Measurements from ENCODE around the gene IL25.
"Not testable (repeated sequence)": the region's sequence is repeated elsewhere in the genome, so short reads cannot be mapped to it uniquely, and the experiment has no call there.

The IL25 gene

DNA sequence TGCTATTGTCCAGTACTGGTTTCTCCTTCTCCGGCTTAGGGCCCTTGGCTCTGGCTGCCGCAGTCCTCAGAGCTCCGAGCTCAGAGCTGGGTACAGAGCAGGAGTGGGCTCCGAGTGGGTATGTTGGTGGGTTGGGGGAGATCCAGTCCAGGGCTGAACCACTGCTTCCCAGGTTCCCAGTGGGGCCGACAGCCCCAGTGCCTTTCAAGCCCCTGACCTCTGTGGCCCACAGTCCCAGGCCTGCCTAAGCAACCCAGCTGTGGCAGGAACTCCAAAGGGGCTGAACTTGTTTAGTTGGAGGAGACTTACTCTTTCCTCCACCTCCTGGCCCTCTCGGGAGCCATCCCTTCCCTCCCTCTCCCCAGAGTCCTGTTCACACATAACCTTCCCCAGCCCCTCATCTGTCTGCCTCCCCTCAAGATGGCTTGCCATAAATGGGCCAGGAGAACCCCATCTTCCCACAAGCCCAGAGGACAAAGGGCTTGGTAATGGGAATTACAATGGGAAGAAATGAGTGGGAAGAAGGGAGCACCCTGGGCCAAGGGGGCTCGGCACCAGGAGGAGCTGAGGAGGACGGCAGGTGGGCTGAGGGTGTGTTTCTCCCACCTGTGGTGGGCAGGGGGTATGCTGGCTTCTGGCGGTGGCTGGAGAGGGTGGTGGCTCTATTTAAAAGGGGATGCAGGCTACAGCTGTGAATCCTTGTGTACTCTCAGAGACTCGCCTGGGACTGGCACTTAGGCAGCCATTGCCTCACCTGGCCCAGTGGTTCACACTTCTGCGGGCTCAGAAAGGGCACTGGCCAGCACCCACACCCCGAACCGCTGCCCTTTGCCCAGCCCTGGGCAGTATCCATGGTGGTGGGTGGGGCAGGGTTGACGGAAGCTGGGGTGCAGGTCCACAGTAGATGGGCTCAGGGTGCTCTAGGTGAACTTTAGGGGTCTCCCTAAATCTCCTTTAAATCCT, 39.2 kb downstream of the IL25 start:
- DNase-seq: no peak

DNA sequence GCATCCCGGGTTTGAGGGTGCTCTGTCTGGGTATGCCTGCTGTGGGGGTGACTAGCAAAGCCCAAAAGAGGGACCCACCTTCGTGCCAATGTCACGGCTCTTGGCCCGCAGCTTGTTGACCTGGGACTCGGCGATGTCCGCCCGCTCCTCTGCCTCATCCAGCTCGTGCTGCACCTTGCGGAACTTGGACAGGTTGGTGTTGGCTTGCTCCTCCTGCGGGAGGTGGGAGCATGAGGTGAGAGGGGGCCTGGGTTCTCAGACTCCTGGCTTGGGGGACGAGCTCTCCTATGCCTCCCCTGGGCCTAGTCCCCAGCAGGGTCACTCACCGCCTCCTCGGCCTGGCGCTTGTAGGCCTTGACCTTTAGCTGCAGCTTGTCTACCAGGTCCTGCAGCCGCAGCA, 41.1 kb downstream of the IL25 start:
- DNase-seq: no peak

DNA sequence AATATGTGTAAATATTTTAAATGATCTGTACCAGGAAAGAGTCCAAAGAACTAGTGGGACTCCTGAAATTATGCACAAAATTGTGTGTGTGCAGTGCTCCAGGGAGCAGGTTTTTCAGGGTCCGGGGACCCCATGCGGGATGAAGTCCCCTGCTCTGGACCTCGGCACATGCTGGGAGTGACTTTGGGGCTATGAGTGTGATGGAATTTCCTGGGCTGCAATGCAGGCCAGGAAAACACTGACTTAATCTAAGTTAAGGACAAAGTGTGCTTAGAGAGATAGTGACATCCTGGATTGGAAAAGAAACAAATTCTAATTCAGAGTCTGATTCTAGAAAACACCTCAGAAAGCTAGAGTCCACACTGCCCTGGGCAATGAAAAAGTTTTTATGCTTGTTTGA, 41.6 kb downstream of the IL25 start:
- no peak for DNase-seq

DNA sequence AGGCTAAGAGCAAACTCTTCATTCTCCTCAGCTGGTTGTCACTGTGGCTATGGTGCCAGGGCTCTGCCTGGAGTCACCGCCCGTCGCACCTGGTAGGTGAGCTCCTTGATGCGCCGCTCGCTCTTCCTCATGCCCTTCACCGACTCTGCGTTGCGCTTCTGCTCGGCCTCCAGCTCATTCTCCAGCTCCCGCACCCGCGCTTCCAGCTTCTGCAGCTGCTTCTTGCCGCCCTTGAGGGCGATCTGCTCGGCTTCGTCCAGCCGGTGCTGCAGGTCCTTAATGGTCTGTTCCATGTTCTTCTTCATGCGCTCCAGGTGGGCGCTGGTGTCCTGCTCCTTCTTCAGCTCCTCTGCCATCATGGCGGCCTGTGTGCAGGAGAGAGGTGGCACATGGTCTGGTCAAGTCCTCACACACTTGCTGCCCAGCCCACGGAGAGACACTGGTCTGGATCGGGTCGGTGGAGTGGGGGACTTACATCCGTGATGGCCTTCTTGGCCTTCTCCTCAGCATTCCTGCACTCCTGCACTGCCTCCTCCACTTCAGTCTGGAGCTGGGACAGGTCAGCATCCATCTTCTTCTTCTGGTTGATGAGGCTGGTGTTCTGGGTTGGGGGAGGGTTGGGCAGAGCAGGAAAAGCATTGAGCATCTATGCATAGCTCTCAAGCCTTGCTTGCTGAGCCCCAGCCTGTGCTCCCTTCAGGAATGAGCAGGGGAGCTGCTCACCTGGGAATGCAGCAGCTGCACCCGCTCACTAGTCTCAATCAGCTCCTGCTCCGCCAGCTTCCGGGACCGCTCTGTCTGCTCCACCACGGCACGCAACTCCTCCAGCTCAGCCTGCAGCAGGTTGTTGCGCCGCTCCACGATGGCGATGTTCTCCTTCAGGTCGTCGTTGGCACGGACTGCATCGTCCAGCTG, 42.6 kb downstream of the IL25 start:
- no peak for DNase-seq

DNA sequence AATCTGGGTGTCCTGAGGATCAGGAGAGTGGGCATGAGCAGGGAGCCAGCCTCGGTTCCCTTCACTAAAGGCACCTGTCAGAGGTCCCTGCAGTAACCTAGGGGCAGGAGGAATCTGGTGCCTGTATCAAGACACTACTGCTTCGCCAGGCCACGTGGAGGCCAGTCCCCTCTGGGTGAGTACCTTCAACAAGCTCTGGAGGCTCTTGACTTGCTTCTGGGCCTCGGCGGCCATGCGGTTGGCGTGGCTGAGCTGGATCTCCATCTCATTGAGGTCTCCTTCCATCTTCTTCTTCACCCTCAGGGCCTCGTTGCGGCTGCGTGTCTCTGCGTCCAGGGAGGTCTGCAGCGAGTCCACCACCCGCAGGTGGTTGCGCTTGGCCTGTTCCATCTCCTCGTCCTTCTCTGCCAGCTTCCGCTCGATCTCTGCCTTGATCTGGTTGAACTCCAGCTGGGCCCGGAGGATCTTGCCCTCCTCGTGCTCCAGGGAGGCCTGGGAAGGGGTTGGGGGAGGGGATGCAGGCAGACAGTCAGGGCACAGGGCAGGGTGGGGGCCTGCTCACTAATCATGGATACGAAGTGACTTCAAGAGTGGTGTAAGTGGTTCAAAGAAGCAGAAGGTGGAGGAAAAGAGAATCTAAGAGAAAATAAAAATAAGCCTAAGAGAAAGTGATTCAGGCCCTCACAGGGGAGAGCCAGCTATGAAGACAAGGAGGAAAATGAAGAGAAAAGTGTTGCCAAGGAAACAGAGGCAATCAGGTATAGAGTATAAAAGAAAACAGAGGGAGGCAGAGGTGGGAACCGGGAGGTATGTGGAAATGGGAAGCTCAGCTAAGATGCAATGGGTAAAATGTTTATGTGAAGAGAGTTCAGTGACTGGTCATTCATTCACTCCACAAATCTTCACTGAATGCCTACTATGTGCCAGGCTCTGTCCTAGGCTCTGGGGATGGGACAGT, 43.5 kb downstream of the IL25 start:
- DNase-seq: no peak

DNA sequence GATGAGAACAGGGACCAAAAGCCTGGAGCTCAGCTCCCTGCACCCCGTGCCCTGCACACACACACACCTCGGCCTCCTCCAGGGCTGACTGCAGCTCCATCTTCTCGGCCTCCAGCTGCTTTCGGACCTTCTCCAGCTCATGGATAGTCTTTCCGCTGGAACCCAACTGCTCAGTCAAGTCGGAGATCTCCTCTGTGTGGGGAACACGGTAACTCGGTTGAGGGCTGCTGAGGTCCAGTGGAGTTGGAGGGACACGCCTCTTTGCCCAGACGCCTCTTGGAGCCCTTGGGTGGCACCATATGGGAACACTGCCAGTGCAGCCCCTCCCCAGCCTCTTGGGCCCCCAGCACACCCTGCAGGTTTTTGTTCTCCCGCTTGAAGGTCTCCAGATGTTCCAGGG, 44.2 kb downstream of the IL25 start:
- DNase-seq: no peak

DNA sequence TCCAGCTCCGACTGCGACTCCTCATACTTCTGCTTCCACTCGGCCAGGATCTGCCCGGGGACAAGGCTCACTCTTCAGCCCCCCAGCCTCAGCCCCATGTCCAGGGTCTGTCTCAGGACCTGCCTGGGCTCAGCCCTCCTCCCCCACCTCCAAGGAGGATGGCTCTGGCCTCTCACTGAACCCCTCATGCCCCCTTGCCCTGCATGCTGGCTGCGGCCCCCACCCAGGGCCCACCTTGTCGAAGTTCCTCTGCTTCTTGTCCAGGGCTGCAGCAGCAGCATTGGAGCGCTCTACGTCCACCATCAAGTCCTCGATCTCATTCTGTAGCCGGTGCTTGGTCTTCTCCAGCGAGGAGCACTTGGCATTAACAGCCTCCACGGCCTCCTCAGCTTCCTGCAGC, 44.7 kb downstream of the IL25 start:
- not testable (repeated sequence) for DNase-seq

DNA sequence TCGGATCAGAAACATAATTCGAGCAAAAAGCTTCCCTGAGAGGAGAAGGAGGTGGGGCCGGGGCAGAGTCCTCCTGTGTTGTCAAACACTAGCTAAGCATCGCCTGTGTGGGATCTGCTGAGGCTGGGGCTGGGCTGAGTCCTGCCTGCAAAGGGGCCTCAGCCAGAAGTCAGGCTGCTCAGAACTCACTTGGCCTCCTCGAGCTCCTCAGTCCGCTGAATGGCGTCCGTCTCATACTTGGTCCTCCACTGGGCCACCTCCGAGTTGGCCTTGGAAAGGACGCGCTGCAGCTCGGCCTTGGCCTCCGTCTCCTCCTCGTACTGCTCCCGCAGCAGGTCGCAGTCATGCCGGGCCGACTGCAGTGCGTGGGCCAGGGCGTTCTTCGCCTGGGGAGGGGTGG, 45.4 kb downstream of the IL25 start:
- DNase-seq: no peak

DNA sequence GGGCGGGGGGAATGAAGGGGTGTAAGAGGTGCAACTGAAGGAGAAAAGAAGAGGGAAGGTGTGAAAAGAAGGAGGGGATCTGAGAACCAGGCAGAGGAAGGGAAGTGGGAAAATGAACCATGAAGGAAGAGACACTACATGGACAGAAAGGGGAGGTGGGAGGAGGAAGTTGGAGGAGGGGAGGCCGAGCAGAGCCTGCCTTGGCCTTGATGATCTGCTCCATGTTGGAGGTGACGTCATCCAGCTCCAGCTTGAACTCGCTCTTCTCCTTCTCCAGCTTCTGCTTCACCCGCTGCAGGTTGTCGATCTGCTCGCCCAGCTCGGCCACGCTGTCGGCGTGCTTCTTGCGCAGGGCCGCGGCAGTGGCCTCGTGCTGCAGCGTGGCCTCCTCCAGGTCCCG, 47.0 kb downstream of the IL25 start:
- not testable (repeated sequence) for DNase-seq

DNA sequence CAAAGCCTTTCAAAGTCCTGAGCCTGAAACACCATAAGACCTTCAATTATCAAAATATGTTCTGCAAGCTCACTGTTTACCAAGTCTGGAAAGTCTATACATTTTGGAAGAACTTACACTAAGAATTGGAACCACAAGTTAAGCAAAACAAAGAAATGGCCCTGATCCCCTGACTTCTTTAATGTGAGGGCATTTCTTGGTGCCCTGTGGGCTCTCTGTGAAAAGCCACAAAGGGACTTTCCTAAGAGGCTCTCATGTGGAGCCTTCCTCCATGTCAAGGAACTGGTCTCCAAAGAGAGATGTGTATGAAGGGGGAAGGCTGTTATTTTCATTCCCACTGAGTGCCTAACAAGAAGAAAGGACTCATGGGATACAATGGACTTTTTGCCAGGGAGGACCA, 49.0 kb downstream of the IL25 start:
- DNase-seq: no peak

DNA sequence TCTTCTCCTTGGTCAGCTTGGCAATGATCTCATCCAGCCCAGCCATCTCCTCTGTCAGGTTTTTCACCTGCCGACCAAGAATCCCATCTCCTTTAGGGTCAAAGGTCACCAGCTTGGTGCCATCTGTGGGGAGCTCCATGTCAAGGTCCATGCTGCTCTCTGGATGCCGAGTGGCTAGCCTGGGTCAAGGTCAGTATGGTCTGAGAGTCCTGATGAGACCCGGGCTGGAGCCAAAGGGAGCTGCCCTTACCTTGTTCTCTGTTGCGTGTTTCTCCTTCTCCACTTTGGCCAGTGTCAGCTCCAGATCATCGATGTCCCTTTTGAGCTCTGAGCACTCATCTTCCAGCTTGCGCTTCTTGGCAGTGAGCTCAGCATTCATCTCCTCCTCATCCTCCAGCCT, 51.0 kb downstream of the IL25 start:
- DNase-seq: no peak

DNA sequence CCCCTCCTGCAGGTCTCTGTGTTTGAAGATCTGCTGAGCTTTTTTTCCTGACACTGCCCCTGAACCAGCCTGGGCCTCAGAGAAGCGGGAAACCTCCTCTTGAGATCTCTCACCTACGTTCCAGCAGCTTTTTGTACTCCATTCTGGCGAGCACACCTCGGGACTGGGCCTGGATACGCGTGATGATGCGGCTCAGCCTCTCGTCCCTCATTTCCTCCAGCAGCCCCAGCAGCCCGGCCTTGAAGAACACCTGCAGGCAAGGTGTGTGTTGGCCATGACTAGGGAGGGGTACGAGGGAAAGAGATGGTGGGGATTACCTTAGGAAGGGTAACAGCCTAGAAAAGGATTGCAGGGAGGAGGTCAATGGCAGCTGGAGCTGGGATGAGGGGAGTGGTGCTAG, 52.6 kb downstream of the IL25 start:
- no peak for DNase-seq

DNA sequence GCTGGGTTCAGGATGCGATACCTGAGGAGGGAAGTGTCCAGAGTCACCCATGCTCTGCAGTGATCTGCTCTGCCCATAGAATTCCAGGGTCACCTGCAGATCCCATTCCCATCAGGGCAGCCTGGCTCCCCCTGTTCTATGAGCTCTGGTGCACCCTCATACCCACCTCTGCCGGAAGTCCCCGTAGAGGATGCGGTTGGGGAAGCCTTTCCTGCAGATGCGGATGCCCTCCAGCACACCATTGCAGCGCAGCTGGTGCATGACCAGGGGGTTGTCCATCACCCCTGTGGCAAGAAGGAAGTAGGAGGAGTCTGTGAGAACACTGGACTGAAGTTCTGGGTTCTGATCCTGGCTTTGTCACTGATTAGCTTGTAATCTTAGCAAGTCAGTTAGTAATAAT, 53.2 kb downstream of the IL25 start:
- not testable (repeated sequence) for DNase-seq
